GM11168 (cell line): ENCODE results near the gene TRMT61A.

Source experiments
- in situ Hi-C: fragments of 300-500 bp; cut with MboI; formaldehyde crosslinking; loops from one replicate; pipeline ENCODE4 v1.12.0; 2022; ENCODE audit warnings: low sequenced_read_pairs; ENCODE audit not compliant: unreplicated experiment

The TRMT61A gene

GRCh38 chr14:103533999-103534575 is 5.1 kb downstream of the TRMT61A start:
- in situ Hi-C loops, result no loop called here

GRCh38 chr14:103534576-103535061 is 5.6 kb downstream of the TRMT61A start:
- in situ Hi-C loops, result no loop called here

GRCh38 chr14:103535081-103535890 is 6.3 kb downstream of the TRMT61A start:
- in situ Hi-C loops, result no loop called here

GRCh38 chr14:103535891-103536565 is 7.0 kb downstream of the TRMT61A start:
- in situ Hi-C loops, result no loop called here

- in situ Hi-C loops, result no loop called here
Measured at GRCh38 chr14:103536693-103537092, 7.7 kb downstream of the TRMT61A start.

- in situ Hi-C loops, result no loop called here
Measured at GRCh38 chr14:103537175-103537990, 8.4 kb downstream of the TRMT61A start.

- in situ Hi-C loops, result no loop called here
Measured at GRCh38 chr14:103538291-103539055, 9.5 kb downstream of the TRMT61A start.

GRCh38 chr14:103539056-103539825 is 10.2 kb downstream of the TRMT61A start:
- in situ Hi-C loops, result no loop called here

GRCh38 chr14:103540821-103541708 is 12.1 kb downstream of the TRMT61A start:
- in situ Hi-C loops, result no loop called here

- in situ Hi-C loops, result no loop called here
Measured at GRCh38 chr14:103541709-103542604, 13.0 kb downstream of the TRMT61A start.

- in situ Hi-C loops, result no loop called here
Measured at GRCh38 chr14:103542605-103543088, 13.7 kb downstream of the TRMT61A start.

- in situ Hi-C loops, result no loop called here
Measured at GRCh38 chr14:103543140-103543539, 14.1 kb downstream of the TRMT61A start.

- in situ Hi-C loops, result no loop called here
Measured at GRCh38 chr14:103543721-103544387, 14.9 kb downstream of the TRMT61A start.

- in situ Hi-C loops, result no loop called here
Measured at GRCh38 chr14:103544388-103545218, 15.6 kb downstream of the TRMT61A start.

- in situ Hi-C loops, result no loop called here
Measured at GRCh38 chr14:103545219-103545914, 16.4 kb downstream of the TRMT61A start.
